ENCODE data around the gene NTF4.
"Not testable (repeated sequence)": the region's sequence is repeated elsewhere in the genome, so short reads cannot be mapped to it uniquely, and the experiment has no call there.

- not testable (repeated sequence) for TF ChIP-seq GTF2I (CRISPR knock-in tag; conservative IDR thresholded peaks at IDR 0.05); ETV6 (CRISPR knock-in tag; IDR thresholded peaks at IDR 0.05); HMGXB4 (CRISPR knock-in tag; IDR thresholded peaks at IDR 0.05); FOXP1 (CRISPR knock-in tag; IDR thresholded peaks at IDR 0.05; ENCODE audit: borderline replicate concordance); USF2 (CRISPR knock-in tag; IDR thresholded peaks at IDR 0.05); CTCF (IDR thresholded peaks at IDR 0.05); IRF2 (CRISPR knock-in tag; IDR thresholded peaks at IDR 0.05; ENCODE audit: borderline replicate concordance, low read depth); ATF3 (CRISPR knock-in tag; conservative IDR thresholded peaks at IDR 0.05); E2F5 (CRISPR knock-in tag; IDR thresholded peaks at IDR 0.05)
Measured at GRCh38 chr19:49074869-49075268, 10.3 kb upstream of the NTF4 start.
